Measurements from ENCODE around the gene SEC23A. TPM values are rescaled to one million over a fixed set of nuclear protein-coding genes. Genes with fewer than 3 reads are reported as not detected.
"Not testable (repeated sequence)": the region's sequence is repeated elsewhere in the genome, so short reads cannot be mapped to it uniquely, and the experiment has no call there.

SEC23A gene
- total RNA-seq, 1 donor from 2014 or later, result 107 TPM

- TF ChIP-seq CTCF (IDR thresholded peaks at IDR 0.05; ENCODE audit: unreplicated experiment), result no peak
- H3K9me3 Mint-ChIP-seq, result no peaks in the 10 kb centered on the region
- no peaks in the 10 kb centered on the region for H3K4me1 Mint-ChIP-seq
- no peak for DNase-seq (ENCODE audit: low spot score in 2 of 2, unreplicated experiment in 2 of 2)
- no peak overlapping the region for H3K4me3 Mint-ChIP-seq
- H3K27me3 Mint-ChIP-seq (ENCODE audit: low read depth), result no peaks in the 10 kb centered on the region
- no peak overlapping the region for H3K27ac Mint-ChIP-seq
- H3K36me3 Mint-ChIP-seq, result peaks cover 45% of the 10 kb centered on the region
Observed at GRCh38 chr14:39080886-39081285, 22.1 kb downstream of the SEC23A start.

- Mint-ChIP-seq H3K9me3 (no peaks in the 10 kb centered on the region), H3K4me3 (no peak overlapping the region), H3K27ac (no peak overlapping the region), H3K4me1 (no peaks in the 10 kb centered on the region), H3K27me3 (ENCODE audit: low read depth) (no peaks in the 10 kb centered on the region), H3K36me3 (peaks cover 44% of the 10 kb centered on the region)
- DNase-seq (ENCODE audit: low spot score in 2 of 2, unreplicated experiment in 2 of 2), result no peak
- no peak for TF ChIP-seq CTCF (IDR thresholded peaks at IDR 0.05; ENCODE audit: unreplicated experiment)
Observed at GRCh38 chr14:39071096-39071495, 31.9 kb downstream of the SEC23A start.

GRCh38 chr14:39069923-39070322 is 33.1 kb downstream of the SEC23A start:
- H3K27me3 Mint-ChIP-seq (ENCODE audit: low read depth), result no peaks in the 10 kb centered on the region
- peaks cover 45% of the 10 kb centered on the region for H3K36me3 Mint-ChIP-seq
- no peak overlapping the region for H3K4me3 Mint-ChIP-seq
- DNase-seq (ENCODE audit: low spot score in 2 of 2, unreplicated experiment in 2 of 2), result no peak
- no peak for TF ChIP-seq CTCF (IDR thresholded peaks at IDR 0.05; ENCODE audit: unreplicated experiment)
- no peaks in the 10 kb centered on the region for H3K4me1 Mint-ChIP-seq
- H3K9me3 Mint-ChIP-seq, result no peaks in the 10 kb centered on the region
- H3K27ac Mint-ChIP-seq, result no peak overlapping the region

GRCh38 chr14:39069169-39069805 is 33.7 kb downstream of the SEC23A start:
- H3K36me3 Mint-ChIP-seq, result peaks cover 46% of the 10 kb centered on the region
- H3K4me1 Mint-ChIP-seq; H3K27me3 Mint-ChIP-seq (ENCODE audit: low read depth); H3K9me3 Mint-ChIP-seq; H3K27ac Mint-ChIP-seq; H3K4me3 Mint-ChIP-seq; DNase-seq (ENCODE audit: low spot score in 2 of 2, unreplicated experiment in 2 of 2): not testable (repeated sequence)

- Mint-ChIP-seq H3K4me3 (no peak overlapping the region), H3K4me1 (no peaks in the 10 kb centered on the region), H3K9me3 (peaks cover 22% of the 10 kb centered on the region), H3K36me3 (peaks cover 68% of the 10 kb centered on the region), H3K27ac (no peak overlapping the region), H3K27me3 (ENCODE audit: low read depth) (no peaks in the 10 kb centered on the region)
- no peak for TF ChIP-seq CTCF (IDR thresholded peaks at IDR 0.05; ENCODE audit: unreplicated experiment)
- DNase-seq (ENCODE audit: low spot score in 2 of 2, unreplicated experiment in 2 of 2), result no peak
Observed at GRCh38 chr14:39060818-39061437, 42.1 kb downstream of the SEC23A start.

GRCh38 chr14:39055786-39056474 is 47.1 kb downstream of the SEC23A start:
- Mint-ChIP-seq H3K4me1 (no peaks in the 10 kb centered on the region), H3K27me3 (ENCODE audit: low read depth) (no peaks in the 10 kb centered on the region), H3K9me3 (peaks cover 21% of the 10 kb centered on the region), H3K36me3 (peaks cover 80% of the 10 kb centered on the region), H3K4me3 (no peak overlapping the region), H3K27ac (no peak overlapping the region)
- TF ChIP-seq CTCF (IDR thresholded peaks at IDR 0.05; ENCODE audit: unreplicated experiment), result no peak
- no peak for DNase-seq (ENCODE audit: low spot score in 2 of 2, unreplicated experiment in 2 of 2)

GRCh38 chr14:39052869-39053454 is 50.1 kb downstream of the SEC23A start:
- not testable (repeated sequence) for H3K4me3 Mint-ChIP-seq, H3K9me3 Mint-ChIP-seq
- peaks cover 73% of the 10 kb centered on the region for H3K36me3 Mint-ChIP-seq

More at GRCh38 chr14:39052869-39053454, 50.1 kb downstream of the SEC23A start:
- not testable (repeated sequence) for H3K4me1 Mint-ChIP-seq; H3K27me3 Mint-ChIP-seq (ENCODE audit: low read depth); H3K27ac Mint-ChIP-seq; DNase-seq (ENCODE audit: low spot score in 2 of 2, unreplicated experiment in 2 of 2)

Measured in mesothelial cell of epicardium (in vitro differentiated cells).